GM19238 (cell line): ENCODE measurements around the gene KIF16B.

Source experiments
- DNase-seq: peaks from one replicate; pipeline ENCODE4 v3.0.0; 2011; ENCODE audit warnings: low spot score; ENCODE audit not compliant: insufficient read length

The KIF16B gene

GRCh38 chr20:16295534-16295933 is 277.7 kb downstream of the KIF16B start:
- no peak for DNase-seq

- no peak for DNase-seq
These were observed 279.7 kb downstream of the KIF16B start for GRCh38 chr20:16293590-16293989.

GRCh38 chr20:16292226-16292880 is 280.9 kb downstream of the KIF16B start:
- DNase-seq = no peak

- DNase-seq = no peak
These were observed 282.9 kb downstream of the KIF16B start for GRCh38 chr20:16290358-16290757.

DNA sequence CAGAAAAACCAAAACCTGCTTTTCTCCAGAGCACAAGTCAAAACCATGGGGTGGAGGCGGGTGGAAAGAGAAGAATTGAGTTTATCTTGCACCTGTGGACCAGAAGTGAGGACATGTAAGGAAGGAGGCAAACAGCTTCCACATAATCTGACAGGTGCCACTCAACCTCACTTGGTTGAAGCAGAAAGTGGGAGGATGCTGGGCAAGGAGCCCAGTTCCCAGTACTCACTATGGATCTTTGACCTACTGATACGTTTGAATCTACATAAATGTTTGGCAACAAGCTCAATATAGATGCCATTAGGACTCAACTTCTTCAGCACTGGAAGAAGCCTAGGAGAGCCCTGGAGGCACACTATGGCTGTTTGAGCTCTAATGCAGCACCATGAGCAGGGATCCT is 285.5 kb downstream of the KIF16B start:
- DNase-seq = no peak

DNA sequence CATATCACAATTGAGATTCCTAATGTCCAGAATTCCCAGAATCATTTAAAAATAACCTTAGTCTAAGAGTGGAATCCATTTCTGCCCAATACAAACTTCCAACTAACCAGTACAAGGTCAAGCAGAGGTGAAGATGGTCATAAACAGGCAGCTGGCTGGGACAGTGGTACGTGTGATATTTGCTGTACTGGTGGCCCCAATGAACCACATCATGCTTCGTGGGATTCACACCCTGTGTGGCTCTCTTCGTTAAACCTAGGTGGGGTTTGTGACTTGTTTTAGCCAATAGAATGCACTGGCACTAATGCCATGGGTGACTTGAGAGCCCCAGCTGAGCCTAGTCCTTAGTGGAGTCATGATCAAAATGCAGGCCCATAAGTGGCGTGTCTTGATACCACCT is 286.6 kb downstream of the KIF16B start:
- DNase-seq = no peak

- no peak for DNase-seq
These were observed 288.7 kb downstream of the KIF16B start for GRCh38 chr20:16284385-16285100.

- DNase-seq = no peak
These were observed 289.3 kb downstream of the KIF16B start for GRCh38 chr20:16283978-16284377.

GRCh38 chr20:16283307-16283706 is 289.9 kb downstream of the KIF16B start:
- no peak for DNase-seq

- no peak for DNase-seq
These were observed 293.0 kb downstream of the KIF16B start for GRCh38 chr20:16280219-16280618.

- DNase-seq = no peak
These were observed 293.9 kb downstream of the KIF16B start for GRCh38 chr20:16279320-16279719.

GRCh38 chr20:16273812-16274555 is 299.3 kb downstream of the KIF16B start:
- DNase-seq = no peak

- no peak for DNase-seq
These were observed 300.4 kb downstream of the KIF16B start for GRCh38 chr20:16272780-16273360.

GRCh38 chr20:16271450-16271849 is 301.8 kb downstream of the KIF16B start:
- no peak for DNase-seq

GRCh38 chr20:16270989-16271388 is 302.3 kb downstream of the KIF16B start:
- DNase-seq = no peak

DNA sequence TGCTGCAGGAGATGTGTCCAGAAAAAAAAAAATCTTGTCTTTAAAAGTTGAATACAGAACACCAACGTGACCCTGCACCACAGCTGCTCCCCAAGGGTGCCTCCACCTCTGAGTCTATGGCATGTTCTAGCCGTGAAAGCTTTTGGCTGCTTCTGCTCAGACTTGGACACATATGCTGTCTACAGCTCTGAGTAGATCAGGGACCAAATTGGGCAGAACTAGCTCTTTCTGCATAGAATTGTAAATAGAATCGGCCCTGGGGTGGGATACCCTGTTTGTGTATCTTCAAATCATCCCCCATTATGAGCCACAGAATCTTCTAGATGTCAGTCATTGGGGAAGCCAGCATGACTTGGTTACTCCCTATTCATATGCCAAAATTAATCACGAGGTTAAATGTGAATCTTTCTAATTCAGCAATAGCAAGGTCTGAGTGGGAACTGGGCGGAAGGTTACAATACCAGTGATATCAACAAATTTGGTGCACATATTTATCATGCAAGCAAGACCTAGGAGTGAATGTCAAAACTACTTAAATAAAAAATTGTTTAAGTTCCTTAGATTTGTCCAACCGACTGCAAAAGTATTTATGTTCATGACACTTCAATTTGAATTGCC is 302.8 kb downstream of the KIF16B start:
- no peak for DNase-seq

- no peak for DNase-seq
These were observed 305.7 kb downstream of the KIF16B start for GRCh38 chr20:16267526-16267925.

- no peak for DNase-seq
These were observed 307.9 kb downstream of the KIF16B start for GRCh38 chr20:16265334-16265733.

DNA sequence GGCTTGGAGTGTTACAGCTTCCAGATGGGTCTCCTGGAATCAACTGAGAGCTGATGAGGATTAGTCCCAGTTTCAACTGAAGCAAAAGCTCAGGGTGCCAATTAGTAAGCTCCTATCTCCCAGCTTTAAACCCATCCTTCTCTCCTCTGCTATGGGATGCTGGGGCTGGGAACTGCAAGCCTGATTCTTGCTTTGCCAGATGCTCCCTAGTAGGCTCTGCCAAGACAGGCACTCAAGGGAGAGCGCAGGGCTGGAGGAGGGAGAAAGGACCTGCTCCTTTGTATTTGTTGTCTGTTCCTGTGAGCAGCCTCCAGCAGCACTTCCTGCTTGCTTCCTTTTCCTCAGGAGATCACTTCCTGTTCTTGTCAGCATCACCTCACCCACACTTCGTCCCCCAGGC is 309.7 kb downstream of the KIF16B start:
- no peak for DNase-seq

- DNase-seq = no peak
These were observed 310.7 kb downstream of the KIF16B start for GRCh38 chr20:16262594-16262993.

DNA sequence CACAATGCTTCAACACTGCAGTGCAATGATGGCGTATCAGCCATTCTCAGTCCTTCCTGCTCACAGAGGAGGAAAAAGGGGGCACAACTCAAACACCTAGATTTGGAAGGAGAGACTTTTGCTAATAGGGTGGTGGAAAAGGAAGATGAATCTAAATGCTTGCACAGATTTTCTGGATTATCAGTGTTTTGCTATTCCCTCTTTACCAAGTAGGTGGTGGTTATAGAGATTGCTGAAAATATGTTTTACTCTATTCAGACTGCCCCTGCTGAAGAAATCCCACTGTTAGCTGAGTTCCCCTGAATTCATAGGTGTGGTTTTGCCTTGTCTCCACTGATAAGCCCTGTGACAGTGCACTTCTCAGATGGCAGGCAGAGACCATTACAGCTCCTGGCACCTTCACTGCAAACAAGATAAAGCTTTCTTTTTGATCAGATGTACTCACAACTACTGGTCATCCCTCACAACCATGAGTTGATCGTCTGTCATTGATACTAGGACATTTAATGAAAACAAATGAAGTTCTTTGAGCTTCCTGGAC is 311.4 kb downstream of the KIF16B start:
- no peak for DNase-seq
